ENCODE measurements around the gene KRT8.

Gene KRT8

DNA sequence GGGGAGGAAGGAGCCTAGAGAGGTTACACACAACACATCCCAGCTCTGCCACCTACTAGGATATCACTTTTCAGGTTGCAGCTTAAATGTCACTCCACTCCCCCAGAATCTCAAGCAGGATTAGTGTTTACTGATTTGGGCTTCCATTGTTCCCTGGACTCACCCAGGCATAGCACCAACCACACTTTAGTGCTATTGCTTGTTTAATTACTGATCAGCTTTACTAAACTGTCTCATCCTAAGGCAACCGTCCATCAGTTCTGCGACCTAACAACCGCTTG is 38.0 kb upstream of the KRT8 start:
- no peak overlapping the region for H3K4me3 ChIP-seq (ENCODE audit: low read depth, low read length)
- DNase-seq (ENCODE audit: low read depth): no peak
- TF ChIP-seq, protein P1, sequence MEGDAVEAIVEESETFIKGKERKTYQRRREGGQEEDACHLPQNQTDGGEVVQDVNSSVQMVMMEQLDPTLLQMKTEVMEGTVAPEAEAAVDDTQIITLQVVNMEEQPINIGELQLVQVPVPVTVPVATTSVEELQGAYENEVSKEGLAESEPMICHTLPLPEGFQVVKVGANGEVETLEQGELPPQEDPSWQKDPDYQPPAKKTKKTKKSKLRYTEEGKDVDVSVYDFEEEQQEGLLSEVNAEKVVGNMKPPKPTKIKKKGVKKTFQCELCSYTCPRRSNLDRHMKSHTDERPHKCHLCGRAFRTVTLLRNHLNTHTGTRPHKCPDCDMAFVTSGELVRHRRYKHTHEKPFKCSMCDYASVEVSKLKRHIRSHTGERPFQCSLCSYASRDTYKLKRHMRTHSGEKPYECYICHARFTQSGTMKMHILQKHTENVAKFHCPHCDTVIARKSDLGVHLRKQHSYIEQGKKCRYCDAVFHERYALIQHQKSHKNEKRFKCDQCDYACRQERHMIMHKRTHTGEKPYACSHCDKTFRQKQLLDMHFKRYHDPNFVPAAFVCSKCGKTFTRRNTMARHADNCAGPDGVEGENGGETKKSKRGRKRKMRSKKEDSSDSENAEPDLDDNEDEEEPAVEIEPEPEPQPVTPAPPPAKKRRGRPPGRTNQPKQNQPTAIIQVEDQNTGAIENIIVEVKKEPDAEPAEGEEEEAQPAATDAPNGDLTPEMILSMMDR (conservative IDR thresholded peaks at IDR 0.05; ENCODE audit: low read depth, low read length): no peak

- TF ChIP-seq, protein P1 (conservative IDR thresholded peaks at IDR 0.05; ENCODE audit: low read depth, low read length): no peak
- peak; percentile 28 for DNase-seq (ENCODE audit: low read depth)
- no peak overlapping the region for H3K4me3 ChIP-seq (ENCODE audit: low read depth, low read length)
These were observed 37.4 kb upstream of the KRT8 start for GRCh38 chr12:52942066-52942900.

DNA sequence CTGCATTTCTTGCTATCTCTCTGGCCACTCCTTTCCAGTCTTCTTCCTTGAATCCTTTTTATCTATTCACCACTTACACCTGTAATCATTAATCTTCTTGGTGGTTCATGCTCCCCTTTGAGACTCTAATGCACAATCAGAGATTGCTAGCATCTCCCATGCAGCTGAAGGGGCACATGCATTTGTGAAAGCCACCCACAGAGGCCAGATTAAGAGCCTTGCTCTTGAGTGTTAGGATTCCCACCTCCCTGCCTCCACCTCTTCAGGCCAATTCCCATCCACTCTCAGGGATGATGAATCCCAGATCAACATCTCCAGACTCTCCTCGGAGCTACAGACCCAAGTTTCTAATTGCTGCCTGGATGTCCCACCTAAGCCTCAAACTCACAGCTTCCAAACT is 24.7 kb upstream of the KRT8 start:
- TF ChIP-seq, protein P1 (conservative IDR thresholded peaks at IDR 0.05; ENCODE audit: low read depth, low read length): no peak
- no peak for DNase-seq (ENCODE audit: low read depth)
- H3K4me3 ChIP-seq (ENCODE audit: low read depth, low read length): no peak overlapping the region

GRCh38 chr12:52927964-52928363 is 23.1 kb upstream of the KRT8 start:
- H3K4me3 ChIP-seq (ENCODE audit: low read depth, low read length): no peak overlapping the region
- DNase-seq (ENCODE audit: low read depth): no peak
- TF ChIP-seq, protein P1 (conservative IDR thresholded peaks at IDR 0.05; ENCODE audit: low read depth, low read length): no peak

DNA sequence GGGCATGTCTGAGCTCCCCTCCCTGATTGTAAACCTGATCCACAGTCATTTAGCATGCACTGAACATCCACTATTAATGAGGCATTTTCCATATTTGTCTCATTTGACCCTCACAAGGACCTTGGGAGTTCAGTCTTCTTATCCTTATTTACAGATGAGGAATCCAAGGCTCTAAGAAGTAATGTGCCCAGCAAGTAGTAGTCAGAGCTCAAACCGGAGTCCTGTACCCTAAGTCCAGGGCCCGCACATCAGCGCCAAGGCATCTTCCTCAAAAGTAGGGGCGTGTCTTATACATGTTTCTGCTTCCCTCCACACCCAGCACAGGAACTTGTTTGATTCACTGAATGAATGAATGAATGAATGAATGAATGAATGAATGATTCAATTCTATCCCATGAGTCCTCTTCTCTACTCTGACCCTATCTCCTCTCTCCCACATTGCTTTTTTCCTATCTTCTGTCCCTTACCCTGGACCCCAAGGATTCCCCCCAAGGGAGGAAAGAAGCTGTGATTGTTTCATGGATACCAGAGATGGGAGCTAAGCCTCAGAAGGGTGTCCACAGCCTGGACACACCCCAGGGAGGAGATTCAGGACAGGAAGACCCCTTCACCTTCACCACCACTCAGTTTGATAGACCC is 21.8 kb upstream of the KRT8 start:
- no peak overlapping the region for H3K4me3 ChIP-seq (ENCODE audit: low read depth, low read length)
- no peak for DNase-seq (ENCODE audit: low read depth)
- TF ChIP-seq, protein P1 (conservative IDR thresholded peaks at IDR 0.05; ENCODE audit: low read depth, low read length): no peak

GRCh38 chr12:52925717-52926595 is 21.1 kb upstream of the KRT8 start:
- no peak overlapping the region for H3K4me3 ChIP-seq (ENCODE audit: low read depth, low read length)
- TF ChIP-seq, protein P1 (conservative IDR thresholded peaks at IDR 0.05; ENCODE audit: low read depth, low read length): no peak
- DNase-seq (ENCODE audit: low read depth): no peak
